Neural progenitor cell (in vitro differentiated cells): ENCODE results near the gene APOC3. TPM values are rescaled to one million over a fixed set of nuclear protein-coding genes. Genes with fewer than 3 reads are reported as not detected.

Experiments used
- DNase-seq: peaks from one replicate; pipeline ENCODE4 v3.0.0-alpha.2; 2016; ENCODE audit warnings: low spot score
- H2AFZ ChIP-seq: fragments of 200-600 bp; sonication (generic); replicated peaks from 2 replicates; pipeline ENCODE4 v1.6.1; 2016; ENCODE audit warnings: antibody characterized with exemption
- H3F3A ChIP-seq: fragments of 200-600 bp; sonication (generic); 2 replicates; pipeline ENCODE4 v1.6.1; 2016; ENCODE audit warnings: antibody characterized with exemption, low read depth
- H3K27ac ChIP-seq: fragments of 200-600 bp; sonication (generic); 2 replicates; pipeline ENCODE4 v1.5.1; 2016; ENCODE audit warnings: mild to moderate bottlenecking
- H3K27me3 ChIP-seq: fragments of 200-600 bp; sonication (generic); 2 replicates; pipeline ENCODE4 v1.6.1; 2016; ENCODE audit warnings: mild to moderate bottlenecking, moderate library complexity
- H3K36me3 ChIP-seq: fragments of 200-600 bp; sonication (generic); 2 replicates; pipeline ENCODE4 v1.5.1; 2016
- H3K4me1 ChIP-seq: fragments of 200-600 bp; sonication (generic); 2 replicates; pipeline ENCODE4 v1.6.1; 2016; ENCODE audit warnings: mixed run types
- H3K4me2 ChIP-seq: fragments of 200-600 bp; sonication (generic); 2 replicates; pipeline ENCODE4 v1.6.1; 2016
- H3K4me3 ChIP-seq: fragments of 200-600 bp; sonication (generic); 2 replicates; pipeline ENCODE4 v1.5.1; 2016
- H3K79me2 ChIP-seq: fragments of 200-600 bp; sonication (generic); 2 replicates; pipeline ENCODE4 v1.6.1; 2016; ENCODE audit warnings: low read depth
- H3K9ac ChIP-seq: fragments of 200-600 bp; sonication (generic); 2 replicates; pipeline ENCODE4 v1.6.1; 2016
- H3K9me3 ChIP-seq: fragments of 200-600 bp; sonication (generic); 2 replicates; pipeline ENCODE4 v1.5.1; 2016; ENCODE audit warnings: low read depth
- H4K20me1 ChIP-seq: fragments of 200-600 bp; sonication (generic); 2 replicates; pipeline ENCODE4 v1.6.1; 2016; ENCODE audit warnings: low read depth
- H3K27ac Mint-ChIP-seq: 3 replicates; pipeline ENCODE4 v1.8.0; 2021; ENCODE audit warnings: mixed read lengths
- H3K27me3 Mint-ChIP-seq: 2 replicates; pipeline ENCODE4 v1.8.0; 2022; ENCODE audit warnings: low read depth, mild to moderate bottlenecking, inconsistent platforms, moderate library complexity, mixed read lengths; ENCODE audit not compliant: insufficient read depth
- H3K36me3 Mint-ChIP-seq: 3 replicates; pipeline ENCODE4 v1.8.0; 2021; ENCODE audit warnings: mixed read lengths
- H3K4me1 Mint-ChIP-seq: 3 replicates; pipeline ENCODE4 v1.8.0; 2021; ENCODE audit warnings: mixed read lengths
- H3K4me3 Mint-ChIP-seq: 3 replicates; pipeline ENCODE4 v1.8.0; 2021; ENCODE audit warnings: mild to moderate bottlenecking, moderate library complexity, mixed read lengths
- H3K9me3 Mint-ChIP-seq: 3 replicates; pipeline ENCODE4 v1.8.0; 2020; ENCODE audit warnings: mixed read lengths
- EZH2 ChIP-seq: fragments of 200-600 bp; sonication (generic); IDR thresholded peaks from 2 replicates; pipeline ENCODE4 v1.6.1; 2017; ENCODE audit warnings: antibody characterized with exemption, mild to moderate bottlenecking, moderate library complexity
- EZH2phosphoT487 ChIP-seq: fragments of 200-600 bp; sonication (generic); IDR thresholded peaks from 2 replicates; pipeline ENCODE4 v1.6.1; 2017; ENCODE audit warnings: antibody characterized with exemption
- total RNA-seq: library from RNA; depleted of rRNA; stranded (reverse); fragments of >200 nt; gene quantifications from 2 replicates; pipeline ENCODE4 v1.2.3, GENCODE V29; 2015; ENCODE audit warnings: low replicate concordance
- TF ChIP-seq, protein P1 (sequence below): fragments of 200-600 bp; sonication (generic); IDR thresholded peaks from 2 replicates; pipeline ENCODE4 v1.5.1; 2017; ENCODE audit warnings: antibody characterized with exemption, mild to moderate bottlenecking

The APOC3 gene
- total RNA-seq, 1 donor from 2014 or later, result not detected

DNA sequence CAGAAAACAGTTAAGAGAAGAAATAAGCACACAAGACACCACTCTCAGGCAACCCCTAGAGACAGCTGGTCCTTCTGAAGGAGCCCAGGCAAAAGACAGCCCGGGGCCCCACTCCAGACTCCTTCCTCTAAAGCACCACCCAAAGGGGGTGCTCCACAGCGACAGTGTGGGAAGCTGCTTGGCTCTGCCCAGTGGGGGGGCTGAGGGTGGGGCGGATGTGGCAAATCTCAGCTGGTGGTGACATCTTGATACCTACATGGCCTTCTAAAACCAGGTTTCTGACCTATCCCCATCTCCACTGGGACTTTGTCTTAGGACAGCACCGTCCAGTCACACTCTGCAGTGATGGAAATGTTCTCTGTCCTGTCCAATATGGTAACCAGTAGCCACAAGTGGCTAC is 17.9 kb downstream of the APOC3 start:
- no peak overlapping the region for H3K27ac Mint-ChIP-seq
- no peaks in the 10 kb centered on the region for H3K27me3 Mint-ChIP-seq
- no peak overlapping the region for H3K4me3 Mint-ChIP-seq

DNA sequence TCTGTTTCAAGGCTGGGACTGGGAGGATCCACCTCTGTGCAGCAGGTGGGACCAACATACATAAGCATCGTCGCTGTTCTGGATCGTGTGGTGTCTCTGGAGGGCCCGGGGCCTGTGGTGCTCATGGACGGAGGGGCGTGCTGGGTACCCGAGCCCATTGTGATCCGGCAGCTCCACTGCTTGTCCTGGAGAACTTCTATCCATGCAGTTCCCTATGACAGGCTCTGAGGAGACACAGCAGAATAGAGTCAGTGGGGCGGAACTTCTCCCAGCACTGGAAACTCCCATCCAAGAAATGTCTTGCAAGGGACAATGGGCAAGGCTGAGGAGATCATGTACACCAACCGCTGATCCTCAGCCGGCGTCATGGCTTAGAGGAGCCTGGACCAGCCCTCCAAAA is 19.4 kb downstream of the APOC3 start:
- no peaks in the 10 kb centered on the region for H3K36me3 ChIP-seq
- no peak overlapping the region for H3K4me3 ChIP-seq
- no peaks in the 10 kb centered on the region for H3K27me3 Mint-ChIP-seq
- peaks cover 18% of the 10 kb centered on the region for H3K36me3 Mint-ChIP-seq
- H3K79me2 ChIP-seq, result no peaks in the 10 kb centered on the region
- H3K27ac Mint-ChIP-seq, result no peak overlapping the region
- H3F3A ChIP-seq, result no peaks in the 10 kb centered on the region
- no peaks in the 10 kb centered on the region for H3K4me1 ChIP-seq
- no peak overlapping the region for H3K27ac ChIP-seq
- H3K4me2 ChIP-seq, result no peak overlapping the region
- no peaks in the 10 kb centered on the region for H3K4me1 Mint-ChIP-seq
- no peaks in the 10 kb centered on the region for H3K9me3 Mint-ChIP-seq
- no peaks in the 10 kb centered on the region for H4K20me1 ChIP-seq
- no peak for DNase-seq
- no peak overlapping the region for H3K4me3 Mint-ChIP-seq
- H3K9ac ChIP-seq, result no peak overlapping the region
- H3K27me3 ChIP-seq, result no peaks in the 10 kb centered on the region
- TF ChIP-seq EZH2 (no peak), EZH2phosphoT487 (no peak)
- TF ChIP-seq, protein P1, sequence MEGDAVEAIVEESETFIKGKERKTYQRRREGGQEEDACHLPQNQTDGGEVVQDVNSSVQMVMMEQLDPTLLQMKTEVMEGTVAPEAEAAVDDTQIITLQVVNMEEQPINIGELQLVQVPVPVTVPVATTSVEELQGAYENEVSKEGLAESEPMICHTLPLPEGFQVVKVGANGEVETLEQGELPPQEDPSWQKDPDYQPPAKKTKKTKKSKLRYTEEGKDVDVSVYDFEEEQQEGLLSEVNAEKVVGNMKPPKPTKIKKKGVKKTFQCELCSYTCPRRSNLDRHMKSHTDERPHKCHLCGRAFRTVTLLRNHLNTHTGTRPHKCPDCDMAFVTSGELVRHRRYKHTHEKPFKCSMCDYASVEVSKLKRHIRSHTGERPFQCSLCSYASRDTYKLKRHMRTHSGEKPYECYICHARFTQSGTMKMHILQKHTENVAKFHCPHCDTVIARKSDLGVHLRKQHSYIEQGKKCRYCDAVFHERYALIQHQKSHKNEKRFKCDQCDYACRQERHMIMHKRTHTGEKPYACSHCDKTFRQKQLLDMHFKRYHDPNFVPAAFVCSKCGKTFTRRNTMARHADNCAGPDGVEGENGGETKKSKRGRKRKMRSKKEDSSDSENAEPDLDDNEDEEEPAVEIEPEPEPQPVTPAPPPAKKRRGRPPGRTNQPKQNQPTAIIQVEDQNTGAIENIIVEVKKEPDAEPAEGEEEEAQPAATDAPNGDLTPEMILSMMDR, result no peak
- no peaks in the 10 kb centered on the region for H3K9me3 ChIP-seq
- no peak overlapping the region for H2AFZ ChIP-seq

More for the DNA sequence above, 17.9 kb downstream of the APOC3 start:
- Mint-ChIP-seq H3K4me1 (no peaks in the 10 kb centered on the region), H3K9me3 (no peaks in the 10 kb centered on the region), H3K36me3 (peaks cover 22% of the 10 kb centered on the region)
- TF ChIP-seq EZH2 (no peak), EZH2phosphoT487 (no peak)
- TF ChIP-seq, protein P1, result no peak
- DNase-seq, result no peak
- no peaks in the 10 kb centered on the region for H3K27me3 ChIP-seq
- no peak overlapping the region for H3K27ac ChIP-seq
- H3K4me3 ChIP-seq, result no peak overlapping the region
- H2AFZ ChIP-seq, result no peak overlapping the region
- no peaks in the 10 kb centered on the region for H3K9me3 ChIP-seq
- no peaks in the 10 kb centered on the region for H3K36me3 ChIP-seq
- no peaks in the 10 kb centered on the region for H3K79me2 ChIP-seq
- no peak overlapping the region for H3K9ac ChIP-seq
- no peaks in the 10 kb centered on the region for H3K4me1 ChIP-seq
- H3F3A ChIP-seq, result no peaks in the 10 kb centered on the region
- H3K4me2 ChIP-seq, result no peak overlapping the region
- H4K20me1 ChIP-seq, result no peaks in the 10 kb centered on the region

DNA sequence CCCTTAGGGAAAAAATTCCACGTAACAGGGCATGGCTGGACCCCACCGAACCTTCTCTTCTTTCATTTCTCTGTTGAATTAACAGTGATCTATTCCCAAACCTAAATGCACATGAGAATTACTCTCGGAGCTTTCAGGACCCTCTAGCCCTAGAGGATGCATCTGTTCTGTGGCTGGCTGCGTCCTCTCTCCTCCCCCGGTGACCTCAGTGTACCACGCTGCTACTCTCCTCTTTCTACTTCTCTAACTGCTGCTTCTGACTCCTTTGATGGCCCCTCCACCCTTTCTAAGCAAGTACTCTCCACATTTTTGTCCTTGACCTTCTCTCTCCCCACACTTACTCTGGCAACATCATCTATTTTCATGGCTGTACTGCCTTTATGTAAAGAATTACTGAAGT is 19.8 kb downstream of the APOC3 start:
- Histone ChIP-seq H3K9ac (no peak overlapping the region), H3K79me2 (no peaks in the 10 kb centered on the region), H3K9me3 (no peaks in the 10 kb centered on the region), H3K27me3 (no peaks in the 10 kb centered on the region), H3K27ac (no peak overlapping the region), H4K20me1 (no peaks in the 10 kb centered on the region), H3K4me2 (no peak overlapping the region), H3K4me1 (no peaks in the 10 kb centered on the region), H3F3A (no peaks in the 10 kb centered on the region), H2AFZ (no peak overlapping the region), H3K36me3 (no peaks in the 10 kb centered on the region), H3K4me3 (no peak overlapping the region)
- DNase-seq, result no peak
- Mint-ChIP-seq H3K4me1 (no peaks in the 10 kb centered on the region), H3K9me3 (no peaks in the 10 kb centered on the region), H3K36me3 (peaks cover 21% of the 10 kb centered on the region), H3K27me3 (no peaks in the 10 kb centered on the region), H3K27ac (no peak overlapping the region), H3K4me3 (no peak overlapping the region)
- no peak for TF ChIP-seq EZH2phosphoT487
- TF ChIP-seq EZH2, result no peak
- TF ChIP-seq, protein P1, result no peak
